HUDEP-2 (cell line): Measurements from ENCODE around the gene ATN1.

Experiments
- DNase-seq, 76 experiments: peaks; one replicate each; lab custom pipeline; 2025; ENCODE audit not compliant: unreplicated experiment in 76 of 76; lab: John Stamatoyannopoulos, UW

The ATN1 gene

DNA sequence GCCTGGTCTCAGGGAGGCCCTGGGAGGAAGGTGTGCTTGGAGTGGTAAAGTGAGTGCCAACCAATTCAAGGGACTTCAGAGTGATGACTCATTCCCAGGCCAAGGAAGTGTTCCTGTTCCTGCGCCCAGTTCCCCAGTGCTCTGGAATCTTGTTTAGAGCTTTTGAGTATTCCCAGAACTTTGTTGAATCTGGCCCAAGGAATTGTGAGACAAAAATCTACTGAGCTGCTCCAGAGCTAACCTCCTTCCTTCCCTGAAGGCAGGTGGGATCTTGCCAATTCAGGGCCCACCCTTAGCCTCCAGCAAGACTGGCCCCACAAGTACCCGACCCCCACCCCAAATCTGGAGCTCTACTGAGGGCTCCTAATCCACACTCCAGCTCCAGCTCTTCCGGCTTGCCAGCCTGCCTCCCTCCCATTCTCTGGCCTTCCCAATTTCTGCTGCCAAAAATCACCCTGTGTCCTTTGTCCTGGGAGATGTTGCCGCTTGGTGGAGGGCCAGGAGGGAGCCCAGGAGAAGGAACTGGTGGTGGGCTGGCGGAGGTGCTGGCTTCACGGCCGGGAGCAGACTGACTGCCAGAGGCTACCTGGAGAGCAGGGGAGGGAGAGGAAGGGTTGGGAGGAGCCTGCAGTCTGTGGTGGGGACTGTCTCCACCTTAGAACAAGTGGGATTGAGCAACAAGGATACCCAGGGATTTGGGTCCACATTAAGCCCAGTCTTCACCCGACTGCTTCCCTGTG, 2.0 kb upstream of the ATN1 start:
- DNase-seq = no peak

DNA sequence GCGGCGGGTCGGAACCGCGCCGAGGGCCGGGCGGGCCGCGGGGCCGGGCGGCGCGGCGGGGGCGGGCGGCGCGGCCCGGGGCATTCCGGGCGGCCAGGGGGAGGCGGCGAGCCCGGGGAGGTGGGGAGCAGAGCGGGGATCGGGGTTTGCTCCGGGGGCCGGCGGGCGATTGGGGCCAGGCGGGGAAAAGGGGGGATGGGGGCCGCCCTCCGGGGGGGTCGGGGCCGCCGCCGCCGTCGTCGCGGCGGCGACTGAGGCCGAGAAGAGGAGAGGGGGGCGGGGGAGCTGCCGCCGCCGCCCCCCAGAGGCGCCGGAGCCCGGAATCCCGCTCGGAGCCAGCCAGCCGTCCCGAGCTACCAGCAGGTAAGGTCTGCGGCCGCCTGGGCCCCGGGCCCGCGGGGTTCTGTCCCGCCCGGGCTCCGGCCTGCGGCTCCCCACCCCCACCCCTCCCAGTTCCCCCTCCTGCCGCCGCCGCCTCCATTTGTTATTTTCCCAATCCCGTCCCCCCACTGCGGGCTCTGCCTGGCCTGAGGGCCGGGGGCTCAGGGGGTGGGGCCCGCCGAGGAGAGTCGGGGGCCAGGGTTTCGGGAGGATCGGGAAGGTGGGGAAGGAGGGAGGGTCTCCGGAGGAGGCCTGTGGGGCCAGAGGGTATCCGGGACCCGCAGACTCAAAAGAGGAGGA, 403 bp downstream of the ATN1 start:
- DNase-seq = peak in 1 of 76 experiments; percentile 5

DNA sequence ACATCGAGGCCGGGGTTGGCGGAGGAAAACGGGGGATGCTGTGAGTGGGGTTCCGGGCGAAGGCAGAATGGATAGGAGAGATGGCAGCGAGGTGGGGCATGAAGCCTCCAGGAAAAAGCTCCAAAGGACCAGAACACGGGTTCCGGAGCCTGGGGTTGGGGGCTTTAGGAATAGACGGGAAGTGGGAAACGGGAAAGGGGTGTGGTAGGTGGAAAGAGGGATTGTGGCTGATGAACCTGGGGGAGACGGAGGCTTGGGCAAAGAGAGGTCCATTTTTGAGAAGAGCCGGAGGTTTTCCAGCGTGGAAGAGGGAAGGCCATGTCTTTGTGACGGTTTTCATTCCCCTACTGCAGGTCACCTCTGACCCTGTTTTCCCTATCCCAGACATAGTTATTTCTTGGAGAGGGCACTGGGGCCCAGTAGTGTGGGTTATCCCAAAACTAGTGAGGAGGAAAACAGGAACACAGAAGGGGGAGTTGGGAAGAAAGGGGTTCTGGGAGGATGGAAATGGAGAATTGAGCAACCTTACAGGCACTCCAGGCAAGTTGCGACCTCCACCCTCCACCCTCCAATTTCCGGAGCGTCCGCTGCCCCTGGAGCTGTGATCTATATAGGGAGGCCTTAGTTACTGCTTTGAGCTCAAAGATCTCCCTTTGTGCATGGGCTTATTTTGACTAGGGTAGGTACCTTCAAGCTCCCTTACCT, 1.1 kb downstream of the ATN1 start:
- no peak for DNase-seq

DNA sequence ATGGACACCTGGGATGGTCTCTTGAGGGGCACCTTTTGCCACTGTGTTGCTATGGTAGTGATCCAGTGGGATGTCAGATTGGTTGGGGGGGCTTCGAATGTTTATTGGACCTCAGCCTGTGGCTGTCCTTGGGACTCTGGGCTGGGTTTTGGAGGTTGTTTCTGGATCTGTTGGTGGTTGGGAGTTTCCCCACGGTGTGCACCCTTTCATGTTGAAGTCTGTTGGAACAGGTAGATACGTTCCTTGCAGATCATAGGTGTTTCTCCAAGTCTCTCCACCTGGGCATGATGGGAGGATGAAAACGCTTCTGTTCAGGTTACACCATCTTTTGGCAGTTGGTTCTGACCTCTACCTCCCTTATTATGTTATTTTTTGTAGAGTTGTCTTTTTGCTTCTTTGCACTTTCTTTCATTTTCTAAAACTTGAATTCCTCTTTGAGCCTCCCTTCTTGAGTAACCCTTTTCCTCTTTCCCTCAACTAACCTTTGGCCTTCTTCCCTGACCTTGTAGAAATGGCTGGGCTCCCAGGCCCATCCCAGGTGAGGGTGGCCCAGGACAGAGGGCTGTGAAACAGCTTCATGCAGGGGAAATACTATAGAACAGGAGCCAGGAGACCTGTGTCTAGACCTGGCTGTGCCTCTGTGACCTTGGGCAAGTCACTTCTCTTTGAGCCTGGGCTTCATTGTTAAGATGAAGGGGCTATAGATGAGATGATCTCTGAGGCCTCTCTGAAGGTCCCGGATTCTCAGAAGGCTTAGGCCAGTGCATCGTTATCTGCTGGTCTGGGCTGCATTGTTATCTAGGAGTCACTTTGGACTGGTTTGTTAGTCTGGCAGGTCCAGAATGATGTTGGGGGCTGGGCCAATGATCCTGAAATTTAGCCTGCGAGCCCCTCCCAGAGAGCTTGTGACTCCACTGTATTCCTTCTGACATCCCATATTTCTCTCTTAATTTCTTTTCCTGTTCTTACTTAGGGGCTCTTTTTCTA, 2.0 kb downstream of the ATN1 start:
- peak in 54 of 76 experiments; percentile 7 to 72 (median 40) for DNase-seq

DNA sequence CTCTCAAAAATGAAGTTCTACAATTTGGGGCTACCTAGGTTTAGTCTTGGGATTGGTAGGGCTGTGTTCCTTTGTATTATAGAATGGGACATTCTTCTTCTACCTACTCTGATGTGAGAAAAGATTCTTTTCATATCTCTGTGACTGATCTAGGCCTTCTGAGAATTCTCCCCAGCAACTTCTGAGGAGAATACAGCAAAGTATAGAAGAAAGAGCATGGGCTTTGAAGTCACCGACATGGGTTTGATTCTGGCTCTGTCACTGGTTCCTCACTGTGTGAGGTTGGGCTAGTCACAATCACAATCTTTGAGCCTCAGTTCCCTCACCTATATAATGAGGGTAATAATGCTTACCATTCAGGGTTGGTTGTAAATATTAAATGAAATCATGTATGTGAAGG, 5.0 kb downstream of the ATN1 start:
- peak in 1 of 76 experiments; percentile 14 for DNase-seq

DNA sequence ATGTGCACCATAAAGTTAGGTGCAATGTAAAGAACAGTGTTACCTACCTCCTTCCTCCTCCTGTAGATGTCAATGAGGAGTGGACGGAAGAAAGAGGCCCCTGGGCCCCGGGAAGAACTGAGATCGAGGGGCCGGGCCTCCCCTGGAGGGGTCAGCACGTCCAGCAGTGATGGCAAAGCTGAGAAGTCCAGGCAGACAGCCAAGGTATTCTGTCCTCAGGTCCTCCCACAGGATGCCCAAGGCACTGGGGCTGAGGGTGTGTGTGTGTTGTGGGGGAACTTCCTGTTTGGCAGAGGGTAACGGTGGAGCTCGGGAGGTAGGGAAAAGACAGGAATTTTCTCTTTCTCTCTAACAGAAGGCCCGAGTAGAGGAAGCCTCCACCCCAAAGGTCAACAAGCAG, 6.4 kb downstream of the ATN1 start:
- no peak for DNase-seq

DNA sequence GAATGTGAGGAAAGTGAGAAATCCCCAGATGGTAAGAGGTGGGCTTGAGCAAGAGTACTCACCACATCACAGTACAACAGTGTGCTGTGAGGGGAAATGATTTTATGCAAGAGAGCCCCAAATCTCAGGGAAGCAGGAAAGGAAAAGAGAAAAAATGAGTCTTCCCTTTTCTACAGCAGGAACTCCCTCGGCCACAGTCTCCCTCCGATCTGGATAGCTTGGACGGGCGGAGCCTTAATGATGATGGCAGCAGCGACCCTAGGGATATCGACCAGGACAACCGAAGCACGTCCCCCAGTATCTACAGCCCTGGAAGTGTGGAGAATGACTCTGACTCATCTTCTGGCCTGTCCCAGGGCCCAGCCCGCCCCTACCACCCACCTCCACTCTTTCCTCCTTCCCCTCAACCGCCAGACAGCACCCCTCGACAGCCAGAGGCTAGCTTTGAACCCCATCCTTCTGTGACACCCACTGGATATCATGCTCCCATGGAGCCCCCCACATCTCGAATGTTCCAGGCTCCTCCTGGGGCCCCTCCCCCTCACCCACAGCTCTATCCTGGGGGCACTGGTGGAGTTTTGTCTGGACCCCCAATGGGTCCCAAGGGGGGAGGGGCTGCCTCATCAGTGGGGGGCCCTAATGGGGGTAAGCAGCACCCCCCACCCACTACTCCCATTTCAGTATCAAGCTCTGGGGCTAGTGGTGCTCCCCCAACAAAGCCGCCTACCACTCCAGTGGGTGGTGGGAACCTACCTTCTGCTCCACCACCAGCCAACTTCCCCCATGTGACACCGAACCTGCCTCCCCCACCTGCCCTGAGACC, 7.8 kb downstream of the ATN1 start:
- no peak for DNase-seq

DNA sequence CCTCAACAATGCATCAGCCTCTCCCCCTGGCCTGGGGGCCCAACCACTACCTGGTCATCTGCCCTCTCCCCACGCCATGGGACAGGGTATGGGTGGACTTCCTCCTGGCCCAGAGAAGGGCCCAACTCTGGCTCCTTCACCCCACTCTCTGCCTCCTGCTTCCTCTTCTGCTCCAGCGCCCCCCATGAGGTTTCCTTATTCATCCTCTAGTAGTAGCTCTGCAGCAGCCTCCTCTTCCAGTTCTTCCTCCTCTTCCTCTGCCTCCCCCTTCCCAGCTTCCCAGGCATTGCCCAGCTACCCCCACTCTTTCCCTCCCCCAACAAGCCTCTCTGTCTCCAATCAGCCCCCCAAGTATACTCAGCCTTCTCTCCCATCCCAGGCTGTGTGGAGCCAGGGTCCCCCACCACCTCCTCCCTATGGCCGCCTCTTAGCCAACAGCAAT, 8.5 kb downstream of the ATN1 start:
- no peak for DNase-seq

DNA sequence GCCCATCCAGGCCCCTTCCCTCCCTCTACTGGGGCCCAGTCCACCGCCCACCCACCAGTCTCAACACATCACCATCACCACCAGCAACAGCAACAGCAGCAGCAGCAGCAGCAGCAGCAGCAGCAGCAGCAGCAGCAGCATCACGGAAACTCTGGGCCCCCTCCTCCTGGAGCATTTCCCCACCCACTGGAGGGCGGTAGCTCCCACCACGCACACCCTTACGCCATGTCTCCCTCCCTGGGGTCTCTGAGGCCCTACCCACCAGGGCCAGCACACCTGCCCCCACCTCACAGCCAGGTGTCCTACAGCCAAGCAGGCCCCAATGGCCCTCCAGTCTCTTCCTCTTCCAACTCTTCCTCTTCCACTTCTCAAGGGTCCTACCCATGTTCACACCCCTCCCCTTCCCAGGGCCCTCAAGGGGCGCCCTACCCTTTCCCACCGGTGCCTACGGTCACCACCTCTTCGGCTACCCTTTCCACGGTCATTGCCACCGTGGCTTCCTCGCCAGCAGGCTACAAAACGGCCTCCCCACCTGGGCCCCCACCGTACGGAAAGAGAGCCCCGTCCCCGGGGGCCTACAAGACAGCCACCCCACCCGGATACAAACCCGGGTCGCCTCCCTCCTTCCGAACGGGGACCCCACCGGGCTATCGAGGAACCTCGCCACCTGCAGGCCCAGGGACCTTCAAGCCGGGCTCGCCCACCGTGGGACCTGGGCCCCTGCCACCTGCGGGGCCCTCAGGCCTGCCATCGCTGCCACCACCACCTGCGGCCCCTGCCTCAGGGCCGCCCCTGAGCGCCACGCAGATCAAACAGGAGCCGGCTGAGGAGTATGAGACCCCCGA, 9.1 kb downstream of the ATN1 start:
- DNase-seq = peak in 2 of 76 experiments; percentile 18 to 28

DNA sequence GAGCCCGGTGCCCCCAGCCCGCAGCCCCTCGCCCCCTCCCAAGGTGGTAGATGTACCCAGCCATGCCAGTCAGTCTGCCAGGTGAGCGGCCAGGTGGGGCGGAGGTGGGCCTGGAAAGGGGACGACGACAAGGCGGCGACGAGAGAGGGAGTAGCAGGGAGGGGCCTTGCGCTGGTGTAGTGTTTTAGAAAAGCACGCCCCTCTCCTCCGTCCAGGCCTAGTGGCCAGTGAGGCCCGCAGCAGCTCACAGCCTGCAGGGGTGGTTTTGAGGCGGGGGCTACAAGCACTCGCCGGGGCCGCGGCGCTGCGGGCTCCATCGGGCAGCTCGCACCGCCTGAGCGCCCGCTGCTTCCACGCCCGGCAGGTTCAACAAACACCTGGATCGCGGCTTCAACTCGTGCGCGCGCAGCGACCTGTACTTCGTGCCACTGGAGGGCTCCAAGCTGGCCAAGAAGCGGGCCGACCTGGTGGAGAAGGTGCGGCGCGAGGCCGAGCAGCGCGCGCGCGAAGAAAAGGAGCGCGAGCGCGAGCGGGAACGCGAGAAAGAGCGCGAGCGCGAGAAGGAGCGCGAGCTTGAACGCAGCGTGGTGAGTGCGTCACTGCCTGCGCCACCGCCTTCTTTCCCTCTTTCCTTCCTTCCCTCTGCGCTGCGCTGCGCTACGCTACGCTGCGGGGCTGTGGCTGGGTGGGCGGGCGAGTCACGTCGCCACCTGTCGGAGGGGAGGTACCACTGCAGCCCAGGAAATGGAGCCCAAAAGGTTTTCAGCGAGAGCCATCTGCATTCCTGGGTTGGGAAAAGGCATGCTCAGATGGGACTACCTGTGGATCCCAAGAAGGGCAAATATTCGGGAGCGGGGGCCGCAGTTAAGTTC, 10.0 kb downstream of the ATN1 start:
- DNase-seq = peak in 74 of 76 experiments; percentile 42 to 93 (median 85)

DNA sequence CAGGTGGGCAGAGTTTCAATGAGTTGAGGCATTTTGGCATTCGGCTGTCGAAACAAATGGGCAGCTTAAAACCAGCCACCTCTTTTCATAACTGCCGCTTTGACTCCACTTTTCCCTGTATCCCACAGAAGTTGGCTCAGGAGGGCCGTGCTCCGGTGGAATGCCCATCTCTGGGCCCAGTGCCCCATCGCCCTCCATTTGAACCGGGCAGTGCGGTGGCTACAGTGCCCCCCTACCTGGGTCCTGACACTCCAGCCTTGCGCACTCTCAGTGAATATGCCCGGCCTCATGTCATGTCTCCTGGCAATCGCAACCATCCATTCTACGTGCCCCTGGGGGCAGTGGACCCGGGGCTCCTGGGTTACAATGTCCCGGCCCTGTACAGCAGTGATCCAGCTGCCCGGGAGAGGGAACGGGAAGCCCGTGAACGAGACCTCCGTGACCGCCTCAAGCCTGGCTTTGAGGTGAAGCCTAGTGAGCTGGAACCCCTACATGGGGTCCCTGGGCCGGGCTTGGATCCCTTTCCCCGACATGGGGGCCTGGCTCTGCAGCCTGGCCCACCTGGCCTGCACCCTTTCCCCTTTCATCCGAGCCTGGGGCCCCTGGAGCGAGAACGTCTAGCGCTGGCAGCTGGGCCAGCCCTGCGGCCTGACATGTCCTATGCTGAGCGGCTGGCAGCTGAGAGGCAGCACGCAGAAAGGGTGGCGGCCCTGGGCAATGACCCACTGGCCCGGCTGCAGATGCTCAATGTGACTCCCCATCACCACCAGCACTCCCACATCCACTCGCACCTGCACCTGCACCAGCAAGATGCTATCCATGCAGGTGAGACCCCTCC, 10.8 kb downstream of the ATN1 start:
- DNase-seq = no peak

DNA sequence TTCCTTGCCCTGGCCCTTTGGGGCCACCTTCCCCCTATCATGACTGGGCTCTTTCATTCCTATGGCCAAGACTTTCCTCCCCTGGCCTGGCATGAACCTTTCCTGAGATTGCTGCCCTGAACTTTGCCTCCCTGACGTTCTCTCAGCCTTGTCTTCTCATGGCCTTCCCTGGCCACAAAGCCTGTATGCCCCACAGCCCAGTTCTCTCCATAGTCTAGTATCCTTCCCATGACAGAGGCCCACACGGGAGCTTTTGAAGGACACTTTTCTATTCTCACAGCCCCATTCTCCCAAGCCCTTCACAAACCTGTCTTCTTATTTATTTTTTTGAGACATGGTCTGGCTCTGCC, 11.4 kb downstream of the ATN1 start:
- no peak for DNase-seq

DNA sequence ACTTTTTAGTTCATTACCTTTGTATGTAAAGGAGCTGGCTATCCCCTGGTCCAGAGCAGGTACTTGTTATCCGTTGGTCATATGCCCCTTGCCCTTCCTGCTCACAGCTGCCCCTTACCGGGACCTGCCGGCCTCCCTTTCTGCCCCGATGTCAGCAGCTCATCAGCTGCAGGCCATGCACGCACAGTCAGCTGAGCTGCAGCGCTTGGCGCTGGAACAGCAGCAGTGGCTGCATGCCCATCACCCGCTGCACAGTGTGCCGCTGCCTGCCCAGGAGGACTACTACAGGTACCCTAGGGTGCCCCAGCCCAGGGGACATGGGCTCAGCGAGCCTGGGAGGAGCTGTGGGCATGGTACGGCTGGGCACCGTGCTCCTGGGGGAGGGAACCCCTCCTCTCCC, 13.5 kb downstream of the ATN1 start:
- no peak for DNase-seq

DNA sequence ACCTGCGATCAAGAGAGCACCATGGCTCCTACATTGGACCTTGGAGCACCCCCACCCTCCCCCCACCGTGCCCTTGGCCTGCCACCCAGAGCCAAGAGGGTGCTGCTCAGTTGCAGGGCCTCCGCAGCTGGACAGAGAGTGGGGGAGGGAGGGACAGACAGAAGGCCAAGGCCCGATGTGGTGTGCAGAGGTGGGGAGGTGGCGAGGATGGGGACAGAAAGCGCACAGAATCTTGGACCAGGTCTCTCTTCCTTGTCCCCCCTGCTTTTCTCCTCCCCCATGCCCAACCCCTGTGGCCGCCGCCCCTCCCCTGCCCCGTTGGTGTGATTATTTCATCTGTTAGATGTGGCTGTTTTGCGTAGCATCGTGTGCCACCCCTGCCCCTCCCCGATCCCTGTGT, 14.0 kb downstream of the ATN1 start:
- DNase-seq = no peak

DNA sequence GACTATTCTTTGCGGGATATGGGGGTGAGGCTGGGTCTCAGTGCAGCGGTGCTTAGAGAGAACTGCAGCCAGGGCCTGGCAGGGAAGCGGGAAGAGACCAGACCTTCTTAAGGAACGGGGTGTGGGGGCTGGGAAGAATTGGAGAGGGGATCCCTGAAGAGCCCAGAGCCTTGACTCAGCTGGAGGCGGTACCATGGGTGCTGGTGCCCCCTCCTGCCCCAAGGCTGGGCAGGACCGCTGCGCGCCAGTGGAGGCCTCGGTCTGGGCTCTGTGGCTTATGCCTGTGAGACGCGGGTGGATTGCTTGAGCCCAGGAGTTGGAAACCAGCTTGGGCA, 14.5 kb downstream of the ATN1 start:
- no peak for DNase-seq

DNA sequence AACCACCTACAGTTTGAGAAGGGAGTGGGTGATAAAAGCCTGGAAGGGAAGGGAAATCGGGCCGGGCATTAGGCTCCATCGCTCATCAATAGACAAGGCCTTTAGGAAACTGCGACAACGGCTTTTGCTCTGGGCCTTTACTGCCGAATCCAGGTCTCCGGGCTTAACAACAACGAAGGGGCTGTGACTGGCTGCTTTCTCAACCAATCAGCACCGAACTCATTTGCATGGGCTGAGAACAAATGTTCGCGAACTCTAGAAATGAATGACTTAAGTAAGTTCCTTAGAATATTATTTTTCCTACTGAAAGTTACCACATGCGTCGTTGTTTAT, 15.6 kb downstream of the ATN1 start:
- DNase-seq = peak in 72 of 76 experiments; percentile 14 to 92 (median 71)

DNA sequence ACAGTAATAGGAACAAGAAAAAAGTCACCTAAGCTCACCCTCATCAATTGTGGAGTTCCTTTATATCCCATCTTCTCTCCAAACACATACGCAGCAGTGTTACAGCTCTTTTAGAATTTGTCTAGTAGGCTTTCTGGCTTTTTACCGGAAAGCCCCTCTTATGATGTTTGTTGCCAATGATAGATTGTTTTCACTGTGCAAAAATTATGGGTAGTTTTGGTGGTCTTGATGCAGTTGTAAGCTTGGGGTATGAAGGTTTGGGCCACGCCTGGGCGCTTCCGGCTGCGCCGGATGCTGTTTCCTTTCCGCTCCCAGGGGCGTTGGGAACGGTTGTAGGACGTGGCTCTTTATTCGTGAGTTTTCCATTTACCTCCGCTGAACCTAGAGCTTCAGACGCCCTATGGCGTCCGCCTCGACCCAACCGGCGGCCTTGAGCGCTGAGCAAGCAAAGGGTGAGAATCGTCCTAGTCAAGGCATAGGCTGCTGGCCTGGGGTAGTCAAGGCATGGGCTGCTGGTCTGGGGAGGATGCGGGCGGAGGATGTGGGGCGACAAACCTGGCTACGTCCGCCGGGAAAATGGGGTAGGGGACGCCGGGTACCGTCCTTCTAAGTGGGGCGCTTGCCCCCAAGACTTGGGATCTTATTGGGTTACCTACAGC, 16.1 kb downstream of the ATN1 start, which contains the start of the genes C12orf57 and RNU7-1:
TSS of gene C12orf57 (plus strand) at position 301 of the 659 bp plus-strand sequence. CDS start at position 401, 100 bp downstream.
TSS of gene RNU7-1 (plus strand) at position 95 of the 659 bp plus-strand sequence.
- DNase-seq = peak in 75 of 76 experiments; percentile 31 to 94 (median 82)
